B cell (primary cell): ENCODE data around the gene DNAJA2.

ENCODE experiments used
- CTCF ChIP-seq: fragments of 200-600 bp; IDR thresholded peaks from one replicate; pipeline ENCODE4 v1.8.0; 2022; ENCODE audit warnings: antibody characterized with exemption, mild to moderate bottlenecking
- EZH2 ChIP-seq: IDR thresholded peaks from 2 replicates; pipeline ENCODE4 v1.6.1; 2012; ENCODE audit warnings: borderline replicate concordance, low read depth, mild to moderate bottlenecking, moderate library complexity, low read length; ENCODE audit not compliant: insufficient read depth, poor library complexity, severe bottlenecking

- TF ChIP-seq CTCF (no peak), EZH2 (no peak)
Measured at GRCh38 chr16:46971271-46971670, 2.2 kb downstream of the DNAJA2 start.
